ENCODE data around the gene TNFRSF12A. TPM values are rescaled to one million over a fixed set of nuclear protein-coding genes. Genes with fewer than 3 reads are reported as not detected.

The TNFRSF12A gene
- total RNA-seq, 2 experiments from 2014 or later, result 1.8 to 1.9 TPM

- H3K27ac ChIP-seq (ENCODE audit: low read depth in 1 of 2, low read length in 2 of 2), result peak within 1 kb of the TSS; percentile 50 to 73
- peak; percentile 95 for ATAC-seq (ENCODE audit: poor library complexity)
- no peak for TF ChIP-seq CTCF (IDR thresholded peaks at IDR 0.05)
- no peaks in the 10 kb centered on the region for H3K4me1 Mint-ChIP-seq (ENCODE audit: low read depth)
- DNase-seq, result peak; percentile 86 to 98 (median 94)
- ChIA-PET CTCF (interaction anchor here (0.8 to 1.7 kb wide), 3 partner anchors 10 to 50 kb away, joined by 3 to 4 read pairs (median 3); no protein-coding TSS in a partner anchor), POLR2A (interaction anchor here (0.6 to 2.1 kb wide), 11 partner anchors 12 to 596 kb away, joined by 3 to 22 read pairs (median 3); partner anchors contain the start of genes KCTD5, KREMEN2, PAQR4 and TNFRSF12A)
- intact Hi-C loops (cut with DNase I, micrococcal nuclease), result loop anchor here in 1 of 2 experiments (1.0 to 5.0 kb wide), 4 partner anchors 11 to 103 kb away; partner anchors contain the start of genes FLYWCH1 and PAQR4
- H3K4me1 ChIP-seq (ENCODE audit: insufficient read depth, low read length), result peaks cover 29% of the 10 kb centered on the region
- H3K36me3 ChIP-seq (ENCODE audit: insufficient read depth, low read length), result no peaks in the 10 kb centered on the region
- no peaks in the 10 kb centered on the region for H3K36me3 Mint-ChIP-seq (ENCODE audit: low read depth)
- H3K27me3 ChIP-seq (ENCODE audit: control insufficient read depth in 1 of 2, insufficient read depth in 2 of 2, low read length in 2 of 2), result peaks cover 0 to 3% of the 10 kb centered on the region in 2 experiments
- peak within 1 kb of the TSS; percentile 82 for H3K4me3 Mint-ChIP-seq
- no peaks in the 10 kb centered on the region for H3K9me3 Mint-ChIP-seq
- peak within 1 kb of the TSS; percentile 93 for H3K4me3 ChIP-seq (ENCODE audit: low read length)
- H3K9me3 ChIP-seq (ENCODE audit: control insufficient read depth in 1 of 2, insufficient read depth in 1 of 2, low read length in 2 of 2), result peaks cover 0 to 7% of the 10 kb centered on the region in 2 experiments
- no peaks in the 10 kb centered on the region for H3K27me3 Mint-ChIP-seq
- H3K27ac Mint-ChIP-seq, result peak within 1 kb of the TSS; percentile 49
These were observed 39.7 kb upstream of the TNFRSF12A start, which contains the start of gene PKMYT1 for GRCh38 chr16:2980227-2981176. Gene PKMYT1, minus strand, starts transcription at chr16:2980446. Its CDS starts 789 bp downstream, at chr16:2979657.

- ChIA-PET CTCF (interaction anchor here (0.7 to 1.7 kb wide), 4 partner anchors 11 to 50 kb away, joined by 3 to 4 read pairs (median 3); no protein-coding TSS in a partner anchor), POLR2A (interaction anchor here (0.7 to 2.1 kb wide), 6 partner anchors 13 to 299 kb away, joined by 3 to 22 read pairs (median 3); partner anchors contain the start of genes KCTD5, PAQR4 and TNFRSF12A)
- peaks cover 0 to 3% of the 10 kb centered on the region in 2 experiments for H3K27me3 ChIP-seq (ENCODE audit: control insufficient read depth in 1 of 2, insufficient read depth in 2 of 2, low read length in 2 of 2)
- no peaks in the 10 kb centered on the region for H3K36me3 Mint-ChIP-seq (ENCODE audit: low read depth)
- H3K27me3 Mint-ChIP-seq, result no peaks in the 10 kb centered on the region
- DNase-seq, result no peak
- intact Hi-C loops (cut with DNase I, micrococcal nuclease), result loop anchor here in 1 of 2 experiments (5.0 kb wide), 2 partner anchors 69 to 104 kb away; partner anchors contain the start of gene FLYWCH1
- peak overlapping the region; percentile 75 for H3K4me3 Mint-ChIP-seq
- TF ChIP-seq CTCF (IDR thresholded peaks at IDR 0.05), result no peak
- H3K27ac Mint-ChIP-seq, result peak overlapping the region; percentile 49
- no peaks in the 10 kb centered on the region for H3K4me1 Mint-ChIP-seq (ENCODE audit: low read depth)
- ATAC-seq (ENCODE audit: poor library complexity), result no peak
- peak overlapping the region; percentile 93 for H3K4me3 ChIP-seq (ENCODE audit: low read length)
- peaks cover 29% of the 10 kb centered on the region for H3K4me1 ChIP-seq (ENCODE audit: insufficient read depth, low read length)
- no peaks in the 10 kb centered on the region for H3K36me3 ChIP-seq (ENCODE audit: insufficient read depth, low read length)
- H3K9me3 Mint-ChIP-seq, result no peaks in the 10 kb centered on the region
- peaks cover 0 to 7% of the 10 kb centered on the region in 2 experiments for H3K9me3 ChIP-seq (ENCODE audit: control insufficient read depth in 1 of 2, insufficient read depth in 1 of 2, low read length in 2 of 2)
- H3K27ac ChIP-seq (ENCODE audit: low read depth in 1 of 2, low read length in 2 of 2), result no peak overlapping the region
These were observed 38.8 kb upstream of the TNFRSF12A start for GRCh38 chr16:2981177-2981898.

- Histone ChIP-seq H3K4me3 (ENCODE audit: low read length) (no peak overlapping the region), H3K4me1 (ENCODE audit: insufficient read depth, low read length) (peaks cover 29% of the 10 kb centered on the region), H3K36me3 (ENCODE audit: insufficient read depth, low read length) (no peaks in the 10 kb centered on the region), H3K27me3 (ENCODE audit: control insufficient read depth in 1 of 2, insufficient read depth in 2 of 2, low read length in 2 of 2) (peaks cover 0 to 3% of the 10 kb centered on the region in 2 experiments), H3K27ac (ENCODE audit: low read depth in 1 of 2, low read length in 2 of 2) (no peak overlapping the region), H3K9me3 (ENCODE audit: control insufficient read depth in 1 of 2, insufficient read depth in 1 of 2, low read length in 2 of 2) (peaks cover 0 to 7% of the 10 kb centered on the region in 2 experiments)
- Mint-ChIP-seq H3K4me1 (ENCODE audit: low read depth) (no peaks in the 10 kb centered on the region), H3K9me3 (no peaks in the 10 kb centered on the region), H3K36me3 (ENCODE audit: low read depth) (no peaks in the 10 kb centered on the region), H3K27ac (no peak overlapping the region), H3K4me3 (peak overlapping the region; percentile 75), H3K27me3 (no peaks in the 10 kb centered on the region)
- DNase-seq (no peak), ATAC-seq (ENCODE audit: poor library complexity) (no peak)
- no peak for TF ChIP-seq CTCF (IDR thresholded peaks at IDR 0.05)
- ChIA-PET CTCF (interaction anchor here (0.7 to 1.7 kb wide), 2 partner anchors 12 kb away, joined by 3 to 4 read pairs; no protein-coding TSS in a partner anchor), POLR2A (interaction anchor here (0.7 to 2.1 kb wide), 2 partner anchors 13 to 67 kb away, joined by 3 to 22 read pairs; partner anchors contain the start of gene PAQR4)
- intact Hi-C loops (cut with DNase I, micrococcal nuclease), result loop anchor here in 1 of 2 experiments (2.0 to 5.0 kb wide), 3 partner anchors 39 to 105 kb away; partner anchors contain the start of genes FLYWCH1 and TNFRSF12A
These were observed 38.3 kb upstream of the TNFRSF12A start for GRCh38 chr16:2981899-2982250.
